ENCODE results near the gene RTCA. TPM values are rescaled to one million over a fixed set of nuclear protein-coding genes. Genes with fewer than 3 reads are reported as not detected.

Gene RTCA
- total and polyA plus RNA-seq, 4 donors: 11.2 to 18.9 (median 15.1) TPM

- Histone ChIP-seq H3K27ac (ENCODE audit: low read depth in 1 of 2, low read length in 2 of 2) (no peak overlapping the region), H3K27me3 (ENCODE audit: control insufficient read depth in 4 of 4, insufficient read depth in 4 of 4, low read length in 3 of 4) (no peaks in the 10 kb centered on the region), H3K4me3 (ENCODE audit: low read depth in 1 of 3, low read length in 3 of 3) (no peak overlapping the region), H3K9me3 (ENCODE audit: control insufficient read depth in 4 of 4, low read length in 3 of 4) (peaks cover 1 to 8% (median 2%) of the 10 kb centered on the region in 4 donors), H3K9ac (ENCODE audit: low read depth in 1 of 2, low read length in 2 of 2) (no peak overlapping the region), H3K4me1 (ENCODE audit: control insufficient read depth in 4 of 4, insufficient read depth in 4 of 4, low read length in 3 of 4) (no peaks in the 10 kb centered on the region), H3K36me3 (ENCODE audit: control insufficient read depth in 4 of 4, insufficient read depth in 3 of 4, low read depth in 1 of 4, low read length in 3 of 4) (no peaks in the 10 kb centered on the region)
- no peak for DNase-seq (ENCODE audit: low spot score)
- no peak for TF ChIP-seq YY1 (IDR thresholded peaks at IDR 0.05)
- no peak for TF ChIP-seq FOXA2 (IDR thresholded peaks at IDR 0.05)
- no peak for TF ChIP-seq SP1 (IDR thresholded peaks at IDR 0.05)
- no peak for TF ChIP-seq HNF4G (IDR thresholded peaks at IDR 0.05)
- WGBS: 60% methylated on average over 4 of the region's 4 CpGs
Observed at GRCh38 chr1:100313382-100313781, 47.4 kb downstream of the RTCA start.

DNA sequence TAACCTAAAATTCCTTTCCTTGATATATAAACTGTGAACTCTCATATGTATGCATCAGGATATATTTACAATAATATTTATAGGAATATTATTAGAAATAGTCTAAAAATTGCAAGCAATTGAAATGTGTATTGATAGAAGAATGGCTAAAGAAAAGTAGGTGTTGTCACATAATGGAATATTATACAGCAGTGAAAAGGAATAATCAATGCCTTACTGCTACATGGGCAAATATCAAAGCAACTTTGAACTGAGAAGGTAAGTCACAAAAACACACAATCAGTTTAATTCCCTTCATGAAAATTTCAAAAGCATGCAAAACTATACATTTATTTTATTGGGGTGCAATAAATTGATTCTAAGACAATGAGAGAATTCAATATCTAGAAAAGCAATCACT is 50.6 kb downstream of the RTCA start:
- H3K9ac ChIP-seq (ENCODE audit: low read depth in 1 of 2, low read length in 2 of 2): no peak overlapping the region
- TF ChIP-seq, protein P1, sequence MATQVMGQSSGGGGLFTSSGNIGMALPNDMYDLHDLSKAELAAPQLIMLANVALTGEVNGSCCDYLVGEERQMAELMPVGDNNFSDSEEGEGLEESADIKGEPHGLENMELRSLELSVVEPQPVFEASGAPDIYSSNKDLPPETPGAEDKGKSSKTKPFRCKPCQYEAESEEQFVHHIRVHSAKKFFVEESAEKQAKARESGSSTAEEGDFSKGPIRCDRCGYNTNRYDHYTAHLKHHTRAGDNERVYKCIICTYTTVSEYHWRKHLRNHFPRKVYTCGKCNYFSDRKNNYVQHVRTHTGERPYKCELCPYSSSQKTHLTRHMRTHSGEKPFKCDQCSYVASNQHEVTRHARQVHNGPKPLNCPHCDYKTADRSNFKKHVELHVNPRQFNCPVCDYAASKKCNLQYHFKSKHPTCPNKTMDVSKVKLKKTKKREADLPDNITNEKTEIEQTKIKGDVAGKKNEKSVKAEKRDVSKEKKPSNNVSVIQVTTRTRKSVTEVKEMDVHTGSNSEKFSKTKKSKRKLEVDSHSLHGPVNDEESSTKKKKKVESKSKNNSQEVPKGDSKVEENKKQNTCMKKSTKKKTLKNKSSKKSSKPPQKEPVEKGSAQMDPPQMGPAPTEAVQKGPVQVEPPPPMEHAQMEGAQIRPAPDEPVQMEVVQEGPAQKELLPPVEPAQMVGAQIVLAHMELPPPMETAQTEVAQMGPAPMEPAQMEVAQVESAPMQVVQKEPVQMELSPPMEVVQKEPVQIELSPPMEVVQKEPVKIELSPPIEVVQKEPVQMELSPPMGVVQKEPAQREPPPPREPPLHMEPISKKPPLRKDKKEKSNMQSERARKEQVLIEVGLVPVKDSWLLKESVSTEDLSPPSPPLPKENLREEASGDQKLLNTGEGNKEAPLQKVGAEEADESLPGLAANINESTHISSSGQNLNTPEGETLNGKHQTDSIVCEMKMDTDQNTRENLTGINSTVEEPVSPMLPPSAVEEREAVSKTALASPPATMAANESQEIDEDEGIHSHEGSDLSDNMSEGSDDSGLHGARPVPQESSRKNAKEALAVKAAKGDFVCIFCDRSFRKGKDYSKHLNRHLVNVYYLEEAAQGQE (IDR thresholded peaks at IDR 0.05): no peak
- TF ChIP-seq YY1 (IDR thresholded peaks at IDR 0.05) (no peak), HNF4A (conservative IDR thresholded peaks at IDR 0.05) (no peak), TAF1 (conservative IDR thresholded peaks at IDR 0.05) (no peak), RXRA (IDR thresholded peaks at IDR 0.05) (no peak), JUND (IDR thresholded peaks at IDR 0.05) (no peak), CTCF (IDR thresholded peaks at IDR 0.05; ENCODE audit: low read depth, low read length, missing input control) (no peak), FOXA2 (IDR thresholded peaks at IDR 0.05) (no peak), EGR1 (IDR thresholded peaks at IDR 0.05; ENCODE audit: low read depth in 2 of 2) (no peak), SP1 (IDR thresholded peaks at IDR 0.05) (no peak)
- TF ChIP-seq, protein P2, sequence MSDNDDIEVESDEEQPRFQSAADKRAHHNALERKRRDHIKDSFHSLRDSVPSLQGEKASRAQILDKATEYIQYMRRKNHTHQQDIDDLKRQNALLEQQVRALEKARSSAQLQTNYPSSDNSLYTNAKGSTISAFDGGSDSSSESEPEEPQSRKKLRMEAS (IDR thresholded peaks at IDR 0.05): no peak
- no peaks in the 10 kb centered on the region for H3K36me3 ChIP-seq (ENCODE audit: control insufficient read depth in 4 of 4, insufficient read depth in 3 of 4, low read depth in 1 of 4, low read length in 3 of 4)
- no peak for DNase-seq (ENCODE audit: low spot score)
- peaks cover 3 to 15% (median 5%) of the 10 kb centered on the region in 4 donors for H3K9me3 ChIP-seq (ENCODE audit: control insufficient read depth in 4 of 4, low read length in 3 of 4)
- no peak overlapping the region for H3K4me3 ChIP-seq (ENCODE audit: low read depth in 1 of 3, low read length in 3 of 3)
- H3K27ac ChIP-seq (ENCODE audit: low read depth in 1 of 2, low read length in 2 of 2): no peak overlapping the region
- H3K27me3 ChIP-seq (ENCODE audit: control insufficient read depth in 4 of 4, insufficient read depth in 4 of 4, low read length in 3 of 4): no peaks in the 10 kb centered on the region
- no peaks in the 10 kb centered on the region for H3K4me1 ChIP-seq (ENCODE audit: control insufficient read depth in 4 of 4, insufficient read depth in 4 of 4, low read length in 3 of 4)
